ENCODE results near the gene ABCC11. TPM values are rescaled to one million over a fixed set of nuclear protein-coding genes. Genes with fewer than 3 reads are reported as not detected.

The ABCC11 gene
- total and polyA plus RNA-seq, 2 of the 13 experiments (the other 11 are each of a cell fraction or from before 2014, with no cell fraction given) = 1.0 to 1.4 TPM

DNA sequence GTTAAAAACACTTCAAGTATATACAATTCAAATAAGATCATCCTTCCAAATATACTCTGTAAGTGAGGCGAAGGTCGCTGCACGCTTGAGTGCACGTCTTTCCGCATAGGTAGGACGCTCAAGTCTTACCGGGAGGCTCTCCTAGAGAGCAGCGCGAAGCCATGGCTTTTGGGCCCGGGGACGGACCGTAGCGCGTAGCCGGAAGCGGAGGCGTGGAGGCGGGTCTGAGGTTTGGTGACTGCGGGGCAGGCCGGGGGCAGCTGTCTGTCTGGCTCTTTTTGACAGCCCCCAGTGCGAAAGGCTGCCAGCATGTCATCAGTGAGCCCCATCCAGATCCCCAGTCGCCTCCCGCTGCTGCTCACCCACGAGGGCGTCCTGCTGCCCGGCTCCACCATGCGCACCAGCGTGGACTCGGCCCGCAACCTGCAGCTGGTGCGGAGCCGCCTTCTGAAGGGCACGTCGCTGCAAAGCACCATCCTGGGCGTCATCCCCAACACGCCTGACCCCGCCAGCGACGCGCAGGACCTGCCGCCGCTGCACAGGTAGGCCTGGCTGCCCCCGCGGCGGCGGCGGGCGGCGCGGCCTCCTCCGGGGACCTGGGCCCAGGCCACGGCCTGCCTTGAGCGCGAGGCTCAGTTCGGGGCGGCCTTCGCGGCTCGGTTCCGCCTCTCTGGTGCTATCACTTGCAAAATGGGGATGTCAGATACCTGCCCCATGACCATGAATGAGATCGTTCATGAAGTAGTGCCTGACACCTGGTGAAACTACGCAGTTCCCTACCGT is 3.1 kb downstream of the ABCC11 start, which contains the start of gene LONP2 (continued):
- TF ChIP-seq, protein P1, sequence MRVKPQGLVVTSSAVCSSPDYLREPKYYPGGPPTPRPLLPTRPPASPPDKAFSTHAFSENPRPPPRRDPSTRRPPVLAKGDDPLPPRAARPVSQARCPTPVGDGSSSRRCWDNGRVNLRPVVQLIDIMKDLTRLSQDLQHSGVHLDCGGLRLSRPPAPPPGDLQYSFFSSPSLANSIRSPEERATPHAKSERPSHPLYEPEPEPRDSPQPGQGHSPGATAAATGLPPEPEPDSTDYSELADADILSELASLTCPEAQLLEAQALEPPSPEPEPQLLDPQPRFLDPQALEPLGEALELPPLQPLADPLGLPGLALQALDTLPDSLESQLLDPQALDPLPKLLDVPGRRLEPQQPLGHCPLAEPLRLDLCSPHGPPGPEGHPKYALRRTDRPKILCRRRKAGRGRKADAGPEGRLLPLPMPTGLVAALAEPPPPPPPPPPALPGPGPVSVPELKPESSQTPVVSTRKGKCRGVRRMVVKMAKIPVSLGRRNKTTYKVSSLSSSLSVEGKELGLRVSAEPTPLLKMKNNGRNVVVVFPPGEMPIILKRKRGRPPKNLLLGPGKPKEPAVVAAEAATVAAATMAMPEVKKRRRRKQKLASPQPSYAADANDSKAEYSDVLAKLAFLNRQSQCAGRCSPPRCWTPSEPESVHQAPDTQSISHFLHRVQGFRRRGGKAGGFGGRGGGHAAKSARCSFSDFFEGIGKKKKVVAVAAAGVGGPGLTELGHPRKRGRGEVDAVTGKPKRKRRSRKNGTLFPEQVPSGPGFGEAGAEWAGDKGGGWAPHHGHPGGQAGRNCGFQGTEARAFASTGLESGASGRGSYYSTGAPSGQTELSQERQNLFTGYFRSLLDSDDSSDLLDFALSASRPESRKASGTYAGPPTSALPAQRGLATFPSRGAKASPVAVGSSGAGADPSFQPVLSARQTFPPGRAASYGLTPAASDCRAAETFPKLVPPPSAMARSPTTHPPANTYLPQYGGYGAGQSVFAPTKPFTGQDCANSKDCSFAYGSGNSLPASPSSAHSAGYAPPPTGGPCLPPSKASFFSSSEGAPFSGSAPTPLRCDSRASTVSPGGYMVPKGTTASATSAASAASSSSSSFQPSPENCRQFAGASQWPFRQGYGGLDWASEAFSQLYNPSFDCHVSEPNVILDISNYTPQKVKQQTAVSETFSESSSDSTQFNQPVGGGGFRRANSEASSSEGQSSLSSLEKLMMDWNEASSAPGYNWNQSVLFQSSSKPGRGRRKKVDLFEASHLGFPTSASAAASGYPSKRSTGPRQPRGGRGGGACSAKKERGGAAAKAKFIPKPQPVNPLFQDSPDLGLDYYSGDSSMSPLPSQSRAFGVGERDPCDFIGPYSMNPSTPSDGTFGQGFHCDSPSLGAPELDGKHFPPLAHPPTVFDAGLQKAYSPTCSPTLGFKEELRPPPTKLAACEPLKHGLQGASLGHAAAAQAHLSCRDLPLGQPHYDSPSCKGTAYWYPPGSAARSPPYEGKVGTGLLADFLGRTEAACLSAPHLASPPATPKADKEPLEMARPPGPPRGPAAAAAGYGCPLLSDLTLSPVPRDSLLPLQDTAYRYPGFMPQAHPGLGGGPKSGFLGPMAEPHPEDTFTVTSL (CRISPR knock-in tag; IDR thresholded peaks at IDR 0.05; ENCODE audit: borderline replicate concordance) = peak; percentile 81
- TF ChIP-seq, protein P2, sequence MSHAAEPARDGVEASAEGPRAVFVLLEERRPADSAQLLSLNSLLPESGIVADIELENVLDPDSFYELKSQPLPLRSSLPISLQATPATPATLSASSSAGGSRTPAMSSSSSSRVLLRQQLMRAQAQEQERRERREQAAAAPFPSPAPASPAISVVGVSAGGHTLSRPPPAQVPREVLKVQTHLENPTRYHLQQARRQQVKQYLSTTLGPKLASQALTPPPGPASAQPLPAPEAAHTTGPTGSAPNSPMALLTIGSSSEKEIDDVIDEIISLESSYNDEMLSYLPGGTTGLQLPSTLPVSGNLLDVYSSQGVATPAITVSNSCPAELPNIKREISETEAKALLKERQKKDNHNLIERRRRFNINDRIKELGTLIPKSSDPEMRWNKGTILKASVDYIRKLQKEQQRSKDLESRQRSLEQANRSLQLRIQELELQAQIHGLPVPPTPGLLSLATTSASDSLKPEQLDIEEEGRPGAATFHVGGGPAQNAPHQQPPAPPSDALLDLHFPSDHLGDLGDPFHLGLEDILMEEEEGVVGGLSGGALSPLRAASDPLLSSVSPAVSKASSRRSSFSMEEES (CRISPR knock-in tag; IDR thresholded peaks at IDR 0.05) = peak; percentile 67
- TF ChIP-seq MXD4 (CRISPR knock-in tag; IDR thresholded peaks at IDR 0.05) (peak; percentile 93; the same call in 1 of the 2 replicates), ZFP90 (CRISPR knock-in tag; IDR thresholded peaks at IDR 0.05; ENCODE audit: borderline replicate concordance) (peak; percentile 31; the same call in 1 of the 2 replicates), ZNF430 (CRISPR knock-in tag; IDR thresholded peaks at IDR 0.05) (peak; percentile 97), MAZ (IDR thresholded peaks at IDR 0.05; ENCODE audit: borderline replicate concordance, low read depth, low read length) (peak; percentile 68; the same call in 1 of the 2 replicates), MAZ (CRISPR knock-in tag; IDR thresholded peaks at IDR 0.05; ENCODE audit: low read depth) (peak; percentile 95), MEIS1 (CRISPR knock-in tag; IDR thresholded peaks at IDR 0.05; ENCODE audit: borderline replicate concordance) (no peak), ZNF776 (CRISPR knock-in tag; IDR thresholded peaks at IDR 0.05) (peak; percentile 98), PAF1 (CRISPR knock-in tag; IDR thresholded peaks at IDR 0.05) (no peak)
- TF ChIP-seq, protein P3, sequence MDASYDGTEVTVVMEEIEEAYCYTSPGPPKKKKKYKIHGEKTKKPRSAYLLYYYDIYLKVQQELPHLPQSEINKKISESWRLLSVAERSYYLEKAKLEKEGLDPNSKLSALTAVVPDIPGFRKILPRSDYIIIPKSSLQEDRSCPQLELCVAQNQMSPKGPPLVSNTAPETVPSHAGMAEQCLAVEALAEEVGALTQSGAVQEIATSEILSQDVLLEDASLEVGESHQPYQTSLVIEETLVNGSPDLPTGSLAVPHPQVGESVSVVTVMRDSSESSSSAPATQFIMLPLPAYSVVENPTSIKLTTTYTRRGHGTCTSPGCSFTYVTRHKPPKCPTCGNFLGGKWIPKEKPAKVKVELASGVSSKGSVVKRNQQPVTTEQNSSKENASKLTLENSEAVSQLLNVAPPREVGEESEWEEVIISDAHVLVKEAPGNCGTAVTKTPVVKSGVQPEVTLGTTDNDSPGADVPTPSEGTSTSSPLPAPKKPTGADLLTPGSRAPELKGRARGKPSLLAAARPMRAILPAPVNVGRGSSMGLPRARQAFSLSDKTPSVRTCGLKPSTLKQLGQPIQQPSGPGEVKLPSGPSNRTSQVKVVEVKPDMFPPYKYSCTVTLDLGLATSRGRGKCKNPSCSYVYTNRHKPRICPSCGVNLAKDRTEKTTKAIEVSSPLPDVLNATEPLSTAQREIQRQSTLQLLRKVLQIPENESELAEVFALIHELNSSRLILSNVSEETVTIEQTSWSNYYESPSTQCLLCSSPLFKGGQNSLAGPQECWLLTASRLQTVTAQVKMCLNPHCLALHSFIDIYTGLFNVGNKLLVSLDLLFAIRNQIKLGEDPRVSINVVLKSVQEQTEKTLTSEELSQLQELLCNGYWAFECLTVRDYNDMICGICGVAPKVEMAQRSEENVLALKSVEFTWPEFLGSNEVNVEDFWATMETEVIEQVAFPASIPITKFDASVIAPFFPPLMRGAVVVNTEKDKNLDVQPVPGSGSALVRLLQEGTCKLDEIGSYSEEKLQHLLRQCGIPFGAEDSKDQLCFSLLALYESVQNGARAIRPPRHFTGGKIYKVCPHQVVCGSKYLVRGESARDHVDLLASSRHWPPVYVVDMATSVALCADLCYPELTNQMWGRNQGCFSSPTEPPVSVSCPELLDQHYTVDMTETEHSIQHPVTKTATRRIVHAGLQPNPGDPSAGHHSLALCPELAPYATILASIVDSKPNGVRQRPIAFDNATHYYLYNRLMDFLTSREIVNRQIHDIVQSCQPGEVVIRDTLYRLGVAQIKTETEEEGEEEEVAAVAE (CRISPR knock-in tag; IDR thresholded peaks at IDR 0.05; ENCODE audit: borderline replicate concordance) = peak; percentile 85; the same call in 1 of the 2 replicates
- TF ChIP-seq, protein P4, sequence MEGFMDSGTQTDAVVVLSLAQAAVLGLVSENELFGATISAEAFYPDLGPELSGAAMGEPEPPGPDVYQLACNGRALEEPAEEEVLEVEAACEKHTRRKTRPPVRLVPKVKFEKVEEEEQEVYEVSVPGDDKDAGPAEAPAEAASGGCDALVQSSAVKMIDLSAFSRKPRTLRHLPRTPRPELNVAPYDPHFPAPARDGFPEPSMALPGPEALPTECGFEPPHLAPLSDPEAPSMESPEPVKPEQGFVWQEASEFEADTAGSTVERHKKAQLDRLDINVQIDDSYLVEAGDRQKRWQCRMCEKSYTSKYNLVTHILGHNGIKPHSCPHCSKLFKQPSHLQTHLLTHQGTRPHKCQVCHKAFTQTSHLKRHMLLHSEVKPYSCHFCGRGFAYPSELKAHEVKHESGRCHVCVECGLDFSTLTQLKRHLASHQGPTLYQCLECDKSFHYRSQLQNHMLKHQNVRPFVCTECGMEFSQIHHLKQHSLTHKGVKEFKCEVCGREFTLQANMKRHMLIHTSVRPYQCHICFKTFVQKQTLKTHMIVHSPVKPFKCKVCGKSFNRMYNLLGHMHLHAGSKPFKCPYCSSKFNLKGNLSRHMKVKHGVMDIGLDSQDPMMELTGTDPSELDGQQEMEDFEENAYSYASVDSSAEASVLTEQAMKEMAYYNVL (CRISPR knock-in tag; IDR thresholded peaks at IDR 0.05; ENCODE audit: borderline replicate concordance) = peak; percentile 88; the same call in 1 of the 2 replicates

Measured in HepG2 (cell line).